Large intestine (tissue), 3 donors: ENCODE data around the gene ZNF664. TPM values are rescaled to one million over a fixed set of nuclear protein-coding genes. Genes with fewer than 3 reads are reported as not detected.

Source experiments
- DNase-seq, 2 donors: peaks; one replicate each; pipeline versions ENCODE4 v3.0.0 to v3.0.0-alpha.2; 2013
- H3K27ac ChIP-seq: one replicate; pipeline ENCODE4 v1.5.1; 2013; ENCODE audit warnings: low read length
- H3K27me3 ChIP-seq: 2 replicates; pipeline ENCODE4 v1.6.1; 2013; ENCODE audit warnings: low read length; ENCODE audit not compliant: control insufficient read depth, insufficient read depth
- H3K36me3 ChIP-seq: 2 replicates; pipeline ENCODE4 v1.6.1; 2013; ENCODE audit warnings: low read length; ENCODE audit not compliant: control insufficient read depth, insufficient read depth
- H3K4me1 ChIP-seq: one replicate; pipeline ENCODE4 v1.6.1; 2013; ENCODE audit warnings: low read length; ENCODE audit not compliant: control insufficient read depth, insufficient read depth
- H3K4me3 ChIP-seq: one replicate; pipeline ENCODE4 v1.5.1; 2013; ENCODE audit warnings: low read length
- H3K9me3 ChIP-seq: one replicate; pipeline ENCODE4 v1.6.1; 2013; ENCODE audit warnings: mild to moderate bottlenecking, low read depth, low read length, moderate library complexity; ENCODE audit not compliant: control insufficient read depth
- WGBS: methylation state at CpG from one replicate; pipeline ENCODE4 v1.1.5; 2013; ENCODE audit warnings: low lambda C conversion rate; ENCODE audit not compliant: insufficient coverage; 5-methylcytosine and 5-hydroxymethylcytosine counted together
- polyA plus RNA-seq: library from polyadenylated mRNA; unstranded; fragments of 120-200 nt; gene quantifications from one replicate; pipeline ENCODE4 v1.2.1, GENCODE V29; 2013

Gene ZNF664
- polyA plus RNA-seq, 1 donor: 138 TPM

GRCh38 chr12:124021007-124021406 is 48.0 kb downstream of the ZNF664 start:
- peaks cover 10% of the 10 kb centered on the region for H3K4me1 ChIP-seq
- H3K27me3 ChIP-seq: no peaks in the 10 kb centered on the region
- no peaks in the 10 kb centered on the region for H3K9me3 ChIP-seq
- WGBS: no CpG with 5 or more reads among the region's 3 CpGs
- no peak overlapping the region for H3K4me3 ChIP-seq
- no peak overlapping the region for H3K27ac ChIP-seq
- no peak for DNase-seq
- no peaks in the 10 kb centered on the region for H3K36me3 ChIP-seq

GRCh38 chr12:124022161-124022560 is 49.1 kb downstream of the ZNF664 start:
- H3K9me3 ChIP-seq: no peaks in the 10 kb centered on the region
- no peaks in the 10 kb centered on the region for H3K27me3 ChIP-seq
- H3K4me1 ChIP-seq: no peaks in the 10 kb centered on the region
- no peaks in the 10 kb centered on the region for H3K36me3 ChIP-seq
- 100% methylated on average over 2 of the region's 3 CpGs for WGBS
- DNase-seq: no peak
- no peak overlapping the region for H3K27ac ChIP-seq
- no peak overlapping the region for H3K4me3 ChIP-seq

GRCh38 chr12:124024263-124024678 is 51.3 kb downstream of the ZNF664 start:
- Histone ChIP-seq H3K36me3 (no peaks in the 10 kb centered on the region), H3K9me3 (no peaks in the 10 kb centered on the region), H3K27ac (no peak overlapping the region), H3K4me1 (no peaks in the 10 kb centered on the region), H3K4me3 (no peak overlapping the region), H3K27me3 (no peaks in the 10 kb centered on the region)
- no peak for DNase-seq
- WGBS: no CpG with 5 or more reads among the region's 8 CpGs

GRCh38 chr12:124024776-124025175 is 51.8 kb downstream of the ZNF664 start:
- Histone ChIP-seq H3K4me1 (no peaks in the 10 kb centered on the region), H3K27ac (no peak overlapping the region), H3K9me3 (no peaks in the 10 kb centered on the region), H3K4me3 (no peak overlapping the region), H3K36me3 (no peaks in the 10 kb centered on the region), H3K27me3 (no peaks in the 10 kb centered on the region)
- no peak for DNase-seq
- WGBS: no CpG with 5 or more reads among the region's 7 CpGs

GRCh38 chr12:124025661-124026060 is 52.6 kb downstream of the ZNF664 start:
- Histone ChIP-seq H3K27ac (no peak overlapping the region), H3K4me3 (no peak overlapping the region), H3K27me3 (no peaks in the 10 kb centered on the region), H3K36me3 (no peaks in the 10 kb centered on the region), H3K4me1 (no peaks in the 10 kb centered on the region), H3K9me3 (no peaks in the 10 kb centered on the region)
- no peak for DNase-seq
- WGBS: no CpG with 5 or more reads among the region's 8 CpGs

GRCh38 chr12:124026755-124027745 is 54.0 kb downstream of the ZNF664 start:
- Histone ChIP-seq H3K27me3 (no peaks in the 10 kb centered on the region), H3K36me3 (no peaks in the 10 kb centered on the region), H3K27ac (no peak overlapping the region), H3K4me3 (no peak overlapping the region), H3K4me1 (no peaks in the 10 kb centered on the region), H3K9me3 (no peaks in the 10 kb centered on the region)
- WGBS: 100% methylated on average over 2 of the region's 14 CpGs
- no peak for DNase-seq

GRCh38 chr12:124027753-124028554 is 54.9 kb downstream of the ZNF664 start:
- WGBS: no CpG with 5 or more reads among the region's 18 CpGs
- Histone ChIP-seq H3K4me1 (no peaks in the 10 kb centered on the region), H3K9me3 (no peaks in the 10 kb centered on the region), H3K4me3 (no peak overlapping the region), H3K27me3 (no peaks in the 10 kb centered on the region), H3K36me3 (no peaks in the 10 kb centered on the region), H3K27ac (no peak overlapping the region)
- DNase-seq: no peak

GRCh38 chr12:124028555-124028925 is 55.5 kb downstream of the ZNF664 start:
- H3K36me3 ChIP-seq: no peaks in the 10 kb centered on the region
- H3K4me3 ChIP-seq: no peak overlapping the region
- no peaks in the 10 kb centered on the region for H3K9me3 ChIP-seq
- no peak for DNase-seq
- H3K27ac ChIP-seq: no peak overlapping the region
- no peaks in the 10 kb centered on the region for H3K4me1 ChIP-seq
- WGBS: no CpG with 5 or more reads among the region's 5 CpGs
- H3K27me3 ChIP-seq: no peaks in the 10 kb centered on the region

- Histone ChIP-seq H3K36me3 (no peaks in the 10 kb centered on the region), H3K4me1 (no peaks in the 10 kb centered on the region), H3K27me3 (no peaks in the 10 kb centered on the region), H3K9me3 (no peaks in the 10 kb centered on the region), H3K4me3 (no peak overlapping the region), H3K27ac (no peak overlapping the region)
- DNase-seq: no peak
- 100% methylated on average over 1 of the region's 12 CpGs for WGBS
Measured at GRCh38 chr12:124030008-124030407, 57.0 kb downstream of the ZNF664 start.

GRCh38 chr12:124030510-124030909 is 57.5 kb downstream of the ZNF664 start:
- Histone ChIP-seq H3K4me3 (no peak overlapping the region), H3K27ac (no peak overlapping the region), H3K9me3 (no peaks in the 10 kb centered on the region), H3K4me1 (no peaks in the 10 kb centered on the region), H3K36me3 (no peaks in the 10 kb centered on the region), H3K27me3 (no peaks in the 10 kb centered on the region)
- DNase-seq: no peak
- WGBS: no CpG with 5 or more reads among the region's 12 CpGs
